BLaER1 (cell line): ENCODE measurements around the gene PELI2.

Source experiments
- H3K27ac ChIP-seq: shearing (Covaris generic); formaldehyde crosslinking; 2 replicates; pipeline ENCODE4 v1.8.1; 2022
- H3K27me3 ChIP-seq: shearing (Covaris generic); formaldehyde crosslinking; 2 replicates; pipeline ENCODE4 v1.8.1; 2022
- H3K36me3 ChIP-seq: shearing (Covaris generic); formaldehyde crosslinking; 2 replicates; pipeline ENCODE4 v1.8.1; 2022
- H3K4me1 ChIP-seq: shearing (Covaris generic); formaldehyde crosslinking; 2 replicates; pipeline ENCODE4 v1.8.1; 2022
- H3K4me2 ChIP-seq: shearing (Covaris generic); formaldehyde crosslinking; 2 replicates; pipeline ENCODE4 v1.8.1; 2022
- H3K4me3 ChIP-seq: shearing (Covaris generic); formaldehyde crosslinking; 2 replicates; pipeline ENCODE4 v1.8.1; 2022
- H3K9ac ChIP-seq: shearing (Covaris generic); formaldehyde crosslinking; 2 replicates; pipeline ENCODE4 v1.8.1; 2022
- H3K9me3 ChIP-seq: shearing (Covaris generic); formaldehyde crosslinking; 2 replicates; pipeline ENCODE4 v1.8.1; 2022
- H4K20me1 ChIP-seq: shearing (Covaris generic); formaldehyde crosslinking; 2 replicates; pipeline ENCODE4 v1.8.1; 2022
- Cebpa-rat ChIP-seq: shearing (Covaris generic); IDR thresholded peaks from 2 replicates; pipeline ENCODE4 v1.8.1; 2022

PELI2 gene

GRCh38 chr14:56129092-56129491 is 10.9 kb downstream of the PELI2 start:
- H4K20me1 ChIP-seq: peaks cover 100% of the 10 kb centered on the region
- no peaks in the 10 kb centered on the region for H3K27me3 ChIP-seq
- H3K4me1 ChIP-seq: peaks cover 96% of the 10 kb centered on the region

GRCh38 chr14:56129933-56130332 is 11.7 kb downstream of the PELI2 start:
- Histone ChIP-seq H3K9me3 (no peaks in the 10 kb centered on the region), H3K4me2 (peak overlapping the region; percentile 78), H3K27me3 (no peaks in the 10 kb centered on the region), H3K36me3 (0 out of 2 replicates have a peak, but pooled peaks cover 7% of the 10 kb centered on the region), H4K20me1 (peaks cover 100% of the 10 kb centered on the region), H3K27ac (peak overlapping the region; percentile 45), H3K4me3 (0 out of 2 replicates have a peak overlapping the region, but pooled peaks have one; percentile 22), H3K4me1 (peaks cover 95% of the 10 kb centered on the region), H3K9ac (no peak overlapping the region)
- TF ChIP-seq Cebpa-rat: no peak

More at GRCh38 chr14:56129092-56129491, 10.9 kb downstream of the PELI2 start:
- Histone ChIP-seq H3K9me3 (no peaks in the 10 kb centered on the region), H3K27ac (peak overlapping the region; percentile 45), H3K4me2 (peak overlapping the region; percentile 78), H3K36me3 (0 out of 2 replicates have a peak, but pooled peaks cover 7% of the 10 kb centered on the region), H3K4me3 (0 out of 2 replicates have a peak overlapping the region, but pooled peaks have one; percentile 22), H3K9ac (peak overlapping the region; percentile 36; the same call in 1 of the 2 replicates)
- no peak for TF ChIP-seq Cebpa-rat

- TF ChIP-seq Cebpa-rat: no peak
- Histone ChIP-seq H3K9me3 (no peaks in the 10 kb centered on the region), H3K9ac (no peak overlapping the region)
Measured at GRCh38 chr14:56131004-56131864, 13.0 kb downstream of the PELI2 start.

GRCh38 chr14:56131865-56132833 is 13.9 kb downstream of the PELI2 start:
- Histone ChIP-seq H3K9me3 (no peaks in the 10 kb centered on the region), H3K4me2 (peak overlapping the region; percentile 44), H3K4me3 (no peak overlapping the region), H3K27ac (peak overlapping the region; percentile 7; the same call in 1 of the 2 replicates), H4K20me1 (peaks cover 100% of the 10 kb centered on the region), H3K27me3 (no peaks in the 10 kb centered on the region), H3K4me1 (peaks cover 96% of the 10 kb centered on the region), H3K36me3 (no peaks in the 10 kb centered on the region), H3K9ac (no peak overlapping the region)
- TF ChIP-seq Cebpa-rat: no peak

More at GRCh38 chr14:56131004-56131864, 13.0 kb downstream of the PELI2 start:
- Histone ChIP-seq H3K4me3 (no peak overlapping the region), H3K36me3 (no peaks in the 10 kb centered on the region), H3K27ac (no peak overlapping the region), H3K4me1 (peaks cover 96% of the 10 kb centered on the region), H3K27me3 (no peaks in the 10 kb centered on the region), H4K20me1 (peaks cover 100% of the 10 kb centered on the region), H3K4me2 (peak overlapping the region; percentile 44)

- Histone ChIP-seq H4K20me1 (peaks cover 100% of the 10 kb centered on the region), H3K9ac (no peak overlapping the region), H3K4me2 (peak overlapping the region; percentile 21; the same call in 1 of the 2 replicates), H3K27ac (no peak overlapping the region), H3K4me3 (no peak overlapping the region), H3K27me3 (no peaks in the 10 kb centered on the region), H3K9me3 (no peaks in the 10 kb centered on the region), H3K36me3 (no peaks in the 10 kb centered on the region), H3K4me1 (peaks cover 96% of the 10 kb centered on the region)
- TF ChIP-seq Cebpa-rat: no peak
Measured at GRCh38 chr14:56133547-56133946, 15.3 kb downstream of the PELI2 start.

GRCh38 chr14:56135001-56135400 is 16.8 kb downstream of the PELI2 start:
- Histone ChIP-seq H3K4me1 (peaks cover 96% of the 10 kb centered on the region), H3K36me3 (no peaks in the 10 kb centered on the region), H3K27ac (no peak overlapping the region), H3K9ac (no peak overlapping the region), H3K4me2 (no peak overlapping the region), H3K27me3 (no peaks in the 10 kb centered on the region), H3K9me3 (no peaks in the 10 kb centered on the region), H4K20me1 (peaks cover 100% of the 10 kb centered on the region), H3K4me3 (no peak overlapping the region)
- no peak for TF ChIP-seq Cebpa-rat

- no peaks in the 10 kb centered on the region for H3K36me3 ChIP-seq
- H3K4me3 ChIP-seq: no peak overlapping the region
- H3K9me3 ChIP-seq: no peaks in the 10 kb centered on the region
- no peak overlapping the region for H3K9ac ChIP-seq
- H3K27ac ChIP-seq: no peak overlapping the region
- peaks cover 95% of the 10 kb centered on the region for H4K20me1 ChIP-seq
- no peaks in the 10 kb centered on the region for H3K27me3 ChIP-seq
- H3K4me1 ChIP-seq: peaks cover 96% of the 10 kb centered on the region
- no peak for TF ChIP-seq Cebpa-rat
- H3K4me2 ChIP-seq: no peak overlapping the region
Measured at GRCh38 chr14:56135668-56136067, 17.5 kb downstream of the PELI2 start.

- Histone ChIP-seq H3K27me3 (no peaks in the 10 kb centered on the region), H3K4me2 (peak overlapping the region; percentile 87), H3K27ac (peak overlapping the region; percentile 52), H3K4me1 (peaks cover 86% of the 10 kb centered on the region), H3K9ac (peak overlapping the region; percentile 55), H3K4me3 (peak overlapping the region; percentile 56; the same call in 1 of the 2 replicates), H3K36me3 (no peaks in the 10 kb centered on the region), H3K9me3 (peaks cover 11% of the 10 kb centered on the region; the same call in 1 of the 2 replicates), H4K20me1 (peaks cover 95% of the 10 kb centered on the region)
- TF ChIP-seq Cebpa-rat: no peak
Measured at GRCh38 chr14:56136571-56137452, 18.6 kb downstream of the PELI2 start.
